H1 (cell line): ENCODE measurements around the gene PDZRN3.

ENCODE experiments used
- CHD2 ChIP-seq: IDR thresholded peaks from 2 replicates; pipeline ENCODE4 v1.6.1; 2012; ENCODE audit warnings: low read length, improper control_type of control experiment
- CTCF ChIP-seq, 3 experiments: IDR thresholded peaks; 1 replicate in 2 of 3; 2 replicates in 1 of 3; pipeline versions ENCODE4 v1.5.1 to v1.6.1; 2011; ENCODE audit warnings: low read length in 3 of 3, mild to moderate bottlenecking in 3 of 3, inconsistent platforms in 2 of 3, low read depth in 1 of 3, moderate library complexity in 1 of 3; ENCODE audit not compliant: insufficient read depth in 1 of 3; ENCODE audit errors: control extremely low read depth in 1 of 3
- EZH2 ChIP-seq: fragments of 200-600 bp; sonication (generic); IDR thresholded peaks from 2 replicates; pipeline ENCODE4 v1.7.1; 2012; ENCODE audit warnings: low read depth, mild to moderate bottlenecking, moderate library complexity, low read length, inconsistent platforms; ENCODE audit not compliant: severe bottlenecking
- MAX ChIP-seq: IDR thresholded peaks from 2 replicates; pipeline ENCODE4 v1.6.1; 2012; ENCODE audit warnings: inconsistent platforms
- POLR2AphosphoS5 ChIP-seq: IDR thresholded peaks from 2 replicates; pipeline ENCODE4 v1.6.1; 2011; ENCODE audit warnings: low read depth, low read length
- RAD21 ChIP-seq, 2 experiments: IDR thresholded peaks in 1 of 2; conservative IDR thresholded peaks in 1 of 2; 2 replicates each; pipeline ENCODE4 v1.6.1; 2011; ENCODE audit warnings: low read depth in 2 of 2, low read length in 2 of 2, improper control_type of control experiment in 1 of 2, inconsistent platforms in 1 of 2, mild to moderate bottlenecking in 1 of 2, moderate library complexity in 1 of 2
- SIN3A ChIP-seq, 2 experiments: IDR thresholded peaks in 1 of 2; conservative IDR thresholded peaks in 1 of 2; 2 replicates each; pipeline ENCODE4 v1.6.1; 2011 to 2012; ENCODE audit warnings: low read length in 2 of 2, improper control_type of control experiment in 1 of 2, low read depth in 1 of 2, mild to moderate bottlenecking in 1 of 2
- SP1 ChIP-seq: IDR thresholded peaks from 2 replicates; pipeline ENCODE4 v1.6.1; 2011; ENCODE audit warnings: low read depth, low read length
- ZNF274 ChIP-seq: IDR thresholded peaks from 2 replicates; pipeline ENCODE4 v1.7.0; 2012; ENCODE audit warnings: low read length, borderline replicate concordance; ENCODE audit errors: extremely low read depth

- TF ChIP-seq POLR2AphosphoS5 (no peak), CTCF (IDR thresholded peaks at IDR 0.05; ENCODE audit: control extremely low read depth in 1 of 3, insufficient read depth in 1 of 3, low read depth in 1 of 3, low read length in 3 of 3) (no peak), MAX (no peak), EZH2 (no peak), SIN3A (conservative IDR thresholded peaks at IDR 0.05 in 1 of 2, IDR thresholded peaks at IDR 0.05 in 1 of 2; ENCODE audit: low read depth in 1 of 2, low read length in 2 of 2) (no peak), RAD21 (IDR thresholded peaks at IDR 0.05 in 1 of 2, conservative IDR thresholded peaks at IDR 0.05 in 1 of 2; ENCODE audit: low read depth in 2 of 2, low read length in 2 of 2) (no peak), CHD2 (no peak), ZNF274 (no peak), SP1 (no peak)
Measured at GRCh38 chr3:73584873-73585272, 39.9 kb downstream of the PDZRN3 start.
